Suprapubic skin (tissue), 4 donors: Measurements from ENCODE around the gene SCAMP3. TPM values are rescaled to one million over a fixed set of nuclear protein-coding genes. Genes with fewer than 3 reads are reported as not detected.

Experiments
- DNase-seq, 2 donors: peaks; one replicate each; pipeline ENCODE4 v3.0.0-alpha.2; 2019; ENCODE audit warnings: low spot score in 2 of 2
- H3K27ac ChIP-seq: fragments of 200-600 bp; sonication (generic); one replicate; pipeline ENCODE4 v1.5.1; 2019
- H3K27me3 ChIP-seq: fragments of 200-600 bp; sonication (generic); one replicate; pipeline ENCODE4 v1.5.1; 2019
- H3K36me3 ChIP-seq: fragments of 200-600 bp; sonication (generic); one replicate; pipeline ENCODE4 v1.5.1; 2019
- H3K4me1 ChIP-seq: fragments of 200-600 bp; sonication (generic); one replicate; pipeline ENCODE4 v1.5.1; 2019
- H3K4me3 ChIP-seq: fragments of 200-600 bp; sonication (generic); one replicate; pipeline ENCODE4 v1.5.1; 2019; ENCODE audit warnings: mild to moderate bottlenecking
- H3K9me3 ChIP-seq: fragments of 200-600 bp; sonication (generic); one replicate; pipeline ENCODE4 v1.5.1; 2019
- CTCF ChIP-seq, 2 donors: fragments of 200-600 bp in 1 of 2; fragments of 450-650 bp in 1 of 2; sonication (generic) in 1 of 2; IDR thresholded peaks; one replicate each; pipeline ENCODE4 v1.5.1; 2016 to 2019; ENCODE audit warnings: antibody characterized with exemption in 2 of 2, mild to moderate bottlenecking in 1 of 2, moderate library complexity in 1 of 2
- EP300 ChIP-seq: sonication (generic); formaldehyde crosslinking; IDR thresholded peaks from one replicate; pipeline ENCODE4 v1.6.1; 2017; ENCODE audit warnings: antibody characterized with exemption
- POLR2A ChIP-seq, 2 donors: fragments of 450-650 bp; IDR thresholded peaks; one replicate each; pipeline ENCODE4 v1.6.1; 2017; ENCODE audit warnings: antibody characterized with exemption in 2 of 2, mild to moderate bottlenecking in 2 of 2, moderate library complexity in 2 of 2
- POLR2AphosphoS5 ChIP-seq, 3 donors: sonication (generic); formaldehyde crosslinking; IDR thresholded peaks; one replicate each; pipeline ENCODE4 v1.6.1; 2017; ENCODE audit warnings: antibody characterized with exemption in 3 of 3
- WGBS: methylation state at CpG from one replicate; pipeline ENCODE4 v1.1.5; 2018; 5-methylcytosine and 5-hydroxymethylcytosine counted together
- total RNA-seq, 4 donors: library from RNA; depleted of rRNA; stranded (reverse); fragments of >200 nt; gene quantifications; one replicate each; pipeline ENCODE4 v1.1.0, GENCODE V29; 2016

The SCAMP3 gene
- 10 to 100 TPM; 45.1 to 73.3 (median 67.6) TPM for total RNA-seq

DNA sequence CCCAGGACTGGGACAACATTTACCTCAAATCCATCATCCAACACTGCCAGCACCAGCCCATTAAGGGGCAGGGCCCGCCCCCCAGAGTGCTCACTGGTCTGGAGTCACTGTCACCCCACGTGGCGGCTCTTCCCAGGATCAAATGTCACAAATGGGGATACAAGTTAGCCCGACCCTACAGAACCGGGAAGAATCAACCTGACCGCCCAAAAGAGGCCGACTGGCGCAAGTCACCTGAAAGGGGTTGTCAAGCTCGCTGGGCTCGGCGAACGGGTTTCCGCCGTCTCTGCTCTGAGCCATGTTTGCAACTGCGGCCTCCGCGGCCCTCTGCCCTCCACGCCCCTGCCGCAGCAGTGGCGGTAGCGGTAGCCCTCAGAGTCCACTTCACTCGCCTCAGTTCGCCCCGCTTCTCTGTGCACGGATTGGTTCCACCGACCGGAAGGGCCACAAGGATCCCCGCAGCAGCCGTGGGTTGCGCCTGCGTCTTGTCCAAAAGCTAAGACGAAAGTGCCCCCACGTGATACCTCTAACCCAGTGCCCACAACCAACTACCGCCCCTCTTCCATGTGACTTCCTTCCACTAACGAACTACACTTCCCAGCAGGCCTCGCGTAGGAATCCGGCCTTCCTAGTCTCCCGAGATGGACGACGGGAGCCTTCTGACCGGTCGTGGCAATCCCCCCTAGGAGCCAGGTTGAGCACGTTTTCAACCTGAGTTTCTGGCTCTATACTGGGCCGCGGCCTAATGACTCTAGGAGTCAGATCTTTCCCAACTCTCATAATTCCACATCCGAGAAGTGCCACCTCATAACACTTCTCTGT lies at the start of gene SCAMP3:
SCAMP3 (minus strand) TSS at position 509 of the 822 bp plus-strand sequence; CDS start at position 300, 209 bp downstream.
- Histone ChIP-seq H3K27me3 (no peaks in the 10 kb centered on the region), H3K4me1 (peaks cover 23% of the 10 kb centered on the region), H3K4me3 (peak within 1 kb of the TSS; percentile 94), H3K27ac (peak within 1 kb of the TSS; percentile 87), H3K9me3 (no peaks in the 10 kb centered on the region), H3K36me3 (peaks cover 67% of the 10 kb centered on the region)
- DNase-seq = peak; percentile 98
- TF ChIP-seq CTCF (IDR thresholded peaks at IDR 0.05) (no peak), POLR2AphosphoS5 (IDR thresholded peaks at IDR 0.05) (peak in 2 of 3 donors; percentile 61 to 79), POLR2A (IDR thresholded peaks at IDR 0.05) (peak in 1 of 2 donors; percentile 70), EP300 (no peak)
- WGBS = 0% methylated on average over 37 of the region's 47 CpGs

DNA sequence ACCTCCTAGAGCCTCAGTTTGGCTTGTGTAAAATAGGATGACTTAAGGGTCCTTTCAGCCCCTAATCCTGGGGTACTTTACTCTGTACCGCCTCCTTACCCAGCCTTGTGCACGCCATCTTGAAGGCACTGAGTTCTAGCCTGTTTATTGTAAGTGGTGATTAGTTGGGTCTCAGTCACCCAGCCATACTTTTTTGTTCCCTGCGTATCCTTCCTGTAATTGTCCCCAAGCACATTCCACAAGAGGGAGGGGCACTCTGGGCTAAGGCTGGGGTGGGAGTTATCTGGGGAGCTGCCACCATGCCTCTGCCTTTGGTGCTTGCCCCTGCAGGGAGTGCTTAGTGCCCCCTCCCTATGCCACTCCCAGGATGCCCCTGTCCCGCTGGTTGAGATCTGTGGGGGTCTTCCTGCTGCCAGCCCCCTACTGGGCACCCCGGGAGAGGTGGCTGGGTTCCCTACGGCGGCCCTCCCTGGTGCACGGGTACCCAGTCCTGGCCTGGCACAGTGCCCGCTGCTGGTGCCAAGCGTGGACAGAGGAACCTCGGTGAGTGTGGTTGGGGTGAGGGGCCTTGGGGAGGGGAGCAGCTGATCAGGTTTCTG lies 47.4 kb upstream of the SCAMP3 start:
- Histone ChIP-seq H3K27ac (peak overlapping the region; percentile 88), H3K9me3 (no peaks in the 10 kb centered on the region), H3K27me3 (no peaks in the 10 kb centered on the region), H3K4me3 (peak overlapping the region; percentile 87), H3K4me1 (peaks cover 19% of the 10 kb centered on the region), H3K36me3 (no peaks in the 10 kb centered on the region)
- TF ChIP-seq CTCF (IDR thresholded peaks at IDR 0.05) (no peak), EP300 (no peak), POLR2A (IDR thresholded peaks at IDR 0.05) (no peak)
- 11% methylated on average over 11 of the region's 11 CpGs for WGBS
- DNase-seq = no peak

GRCh38 chr1:155308493-155309422 lies 46.6 kb upstream of the SCAMP3 start, which contains the start of gene FDPS:
TSS of gene FDPS (plus strand) at chr1:155308866. CDS start at chr1:155309790, 924 bp downstream.
- under 1% methylated on average over 46 of the region's 51 CpGs for WGBS
- DNase-seq = peak; percentile 99
- Histone ChIP-seq H3K27me3 (no peaks in the 10 kb centered on the region), H3K27ac (peak within 1 kb of the TSS; percentile 88), H3K36me3 (no peaks in the 10 kb centered on the region), H3K9me3 (no peaks in the 10 kb centered on the region), H3K4me1 (peaks cover 19% of the 10 kb centered on the region), H3K4me3 (peak within 1 kb of the TSS; percentile 87)
- TF ChIP-seq POLR2AphosphoS5 (IDR thresholded peaks at IDR 0.05) = peak in 2 of 3 donors; percentile 33 to 85
- TF ChIP-seq POLR2A (IDR thresholded peaks at IDR 0.05) = peak in 1 of 2 donors; percentile 40
- no peak for TF ChIP-seq CTCF (IDR thresholded peaks at IDR 0.05)
- TF ChIP-seq EP300 = no peak

DNA sequence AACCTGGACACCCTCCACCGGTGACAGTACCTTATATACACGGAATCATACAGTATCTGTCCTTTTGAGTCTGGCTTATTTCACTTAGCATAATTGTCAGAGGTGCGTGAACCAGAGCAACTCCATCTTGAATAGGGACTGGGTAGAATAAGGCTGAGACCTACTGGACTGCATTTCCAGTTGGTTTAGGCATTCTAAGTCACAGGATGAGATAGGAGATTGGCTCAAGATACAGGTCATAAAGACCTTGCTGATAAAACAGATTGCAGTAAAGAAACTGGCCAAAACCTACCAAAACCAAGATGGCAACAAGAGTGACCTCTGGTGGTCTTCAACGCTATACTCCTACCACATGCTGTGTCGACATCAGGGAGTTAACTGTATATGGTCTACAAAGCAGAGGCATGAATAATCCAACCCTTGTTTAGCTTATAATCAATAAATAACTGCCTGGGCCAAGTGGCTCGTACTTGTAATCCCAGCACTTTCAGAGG lies 45.1 kb upstream of the SCAMP3 start:
- no peaks in the 10 kb centered on the region for H3K36me3 ChIP-seq
- TF ChIP-seq CTCF (IDR thresholded peaks at IDR 0.05) (no peak), EP300 (no peak), POLR2AphosphoS5 (IDR thresholded peaks at IDR 0.05) (no peak), POLR2A (IDR thresholded peaks at IDR 0.05) (no peak)
- no peak for DNase-seq
- no peak overlapping the region for H3K27ac ChIP-seq
- no peaks in the 10 kb centered on the region for H3K27me3 ChIP-seq
- WGBS = 47% methylated on average over 6 of the region's 6 CpGs
- H3K9me3 ChIP-seq = no peaks in the 10 kb centered on the region
- H3K4me1 ChIP-seq = peaks cover 19% of the 10 kb centered on the region
- H3K4me3 ChIP-seq = no peak overlapping the region
